Stimulated activated CD4-positive, alpha-beta T cell treated with anti-CD3 and anti-CD28 coated beads, Interleukin-15, amount 100 ng/mL, for 24 hours (primary cell): ENCODE data around the gene FNTB.
A peak's percentile ranks its signal among the peaks of the same experiment; 100 is the strongest.

ENCODE experiments used
- DNase-seq: peaks from one replicate; pipeline ENCODE4 v3.0.0-alpha.2; 2020

Gene FNTB

GRCh38 chr14:65092349-65092748, 105.7 kb downstream of the FNTB start:
- no peak for DNase-seq

GRCh38 chr14:65095633-65096205, 109.0 kb downstream of the FNTB start:
- DNase-seq, result no peak

GRCh38 chr14:65096323-65097089, 109.8 kb downstream of the FNTB start:
- peak; percentile 43 for DNase-seq

- DNase-seq, result no peak
Observed at GRCh38 chr14:65098586-65098985, 111.9 kb downstream of the FNTB start.

DNA sequence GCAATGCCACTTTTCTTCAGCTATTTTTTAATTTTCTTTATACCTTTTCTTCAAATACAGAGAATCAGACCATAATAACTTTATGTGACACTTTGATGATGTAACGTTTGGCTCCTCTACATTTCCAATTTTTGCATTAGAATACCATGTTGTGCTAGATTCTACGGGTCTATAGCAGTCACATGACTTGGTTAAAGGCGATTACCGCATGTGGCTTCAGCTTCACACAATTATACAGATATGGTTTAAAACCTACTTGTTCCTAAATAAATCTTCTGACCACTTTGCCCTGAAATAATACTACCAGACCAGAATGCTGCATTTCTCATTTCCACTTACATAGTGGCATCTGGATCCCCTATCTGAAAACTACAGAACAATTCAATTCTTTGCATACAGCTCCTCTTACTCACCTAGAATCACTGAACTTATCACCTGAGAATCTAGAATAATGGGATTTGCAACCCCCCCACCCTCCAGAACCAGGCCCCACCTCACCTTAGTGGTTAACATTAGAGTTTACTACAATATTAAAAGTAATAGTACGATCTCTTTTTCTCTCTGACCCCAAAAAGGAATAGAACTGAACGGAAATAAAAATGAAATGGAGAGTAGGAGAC, 114.3 kb downstream of the FNTB start:
- DNase-seq, result no peak

- DNase-seq, result peak; percentile 44
Observed at GRCh38 chr14:65101631-65102440, 115.1 kb downstream of the FNTB start.

GRCh38 chr14:65102441-65103149, 115.9 kb downstream of the FNTB start, which contains the start of gene MAX:
TSS of gene MAX (minus strand) at chr14:65102517. CDS start at chr14:65102339, 178 bp downstream.
- DNase-seq, result peak; percentile 98

DNA sequence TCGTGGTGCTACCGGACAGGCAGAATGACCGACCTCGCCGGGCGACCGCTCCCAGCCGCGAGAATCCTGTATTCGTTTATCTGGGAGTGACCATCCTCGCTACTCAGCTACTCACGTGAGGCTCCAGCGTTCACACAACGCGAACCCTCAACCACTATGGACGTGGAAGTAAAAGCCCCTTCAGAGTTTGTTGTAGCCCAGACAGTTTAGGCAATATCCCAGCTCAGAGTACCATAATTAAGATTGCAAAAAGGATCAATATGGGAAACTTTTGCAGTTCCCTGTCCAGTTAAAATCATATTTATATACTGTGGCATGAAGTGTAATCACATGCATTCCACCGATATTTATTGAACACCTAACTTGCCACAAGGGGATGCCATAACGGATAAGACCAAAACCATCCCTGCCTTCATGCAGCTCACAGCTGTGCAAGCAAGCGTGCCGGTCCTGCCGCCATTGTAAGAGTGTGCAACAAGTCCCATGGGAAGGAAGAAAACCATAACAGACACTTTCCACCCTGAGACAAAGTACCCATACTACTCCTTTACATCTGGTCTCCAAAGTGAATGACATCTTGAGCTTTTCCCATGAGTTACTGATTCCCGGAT, 116.6 kb downstream of the FNTB start:
- peak; percentile 31 for DNase-seq

GRCh38 chr14:65104791-65105190, 118.1 kb downstream of the FNTB start:
- no peak for DNase-seq

- DNase-seq, result no peak
Observed at GRCh38 chr14:65106316-65106715, 119.6 kb downstream of the FNTB start.

DNA sequence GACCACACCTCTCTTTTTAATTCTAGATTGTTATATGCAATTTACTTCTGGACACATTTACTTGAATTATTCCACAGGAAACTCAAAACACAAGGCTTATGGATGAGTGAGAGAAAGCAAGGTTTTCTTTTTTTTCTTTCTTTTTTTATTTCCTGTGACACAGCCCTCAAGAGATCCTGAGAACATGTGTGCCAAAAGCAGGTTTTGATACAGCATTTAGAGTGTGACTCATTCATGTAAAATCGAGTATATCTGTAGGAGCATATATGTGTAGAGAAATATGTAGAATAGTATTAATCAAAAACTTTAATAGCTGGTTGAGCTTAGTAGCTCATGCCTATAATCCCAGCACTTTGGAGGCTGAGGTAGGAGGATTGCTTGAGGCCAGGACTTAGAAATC, 120.0 kb downstream of the FNTB start:
- DNase-seq, result no peak

GRCh38 chr14:65107200-65107599, 120.5 kb downstream of the FNTB start:
- DNase-seq, result no peak

DNA sequence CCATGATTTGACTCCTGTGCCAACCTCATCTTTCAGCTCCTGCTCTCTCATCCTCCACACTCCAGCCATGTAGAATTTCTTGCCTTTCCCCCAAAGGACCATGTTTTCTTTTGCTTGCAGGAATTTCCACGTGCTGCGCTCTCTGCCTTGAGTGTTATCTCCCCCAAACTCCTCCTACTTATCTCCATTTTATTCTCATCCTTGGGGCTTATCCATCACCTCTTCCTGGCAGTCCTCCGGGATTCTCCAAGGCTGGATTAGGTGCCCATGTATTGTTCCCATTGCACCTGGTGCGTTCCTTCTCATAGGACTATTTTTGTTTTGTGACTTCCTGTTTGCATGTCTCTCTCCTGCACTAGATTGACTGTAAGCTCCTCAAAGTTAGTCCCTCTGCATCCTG, 122.7 kb downstream of the FNTB start:
- no peak for DNase-seq

- DNase-seq, result no peak
Observed at GRCh38 chr14:65110525-65110924, 123.8 kb downstream of the FNTB start.
